Effector CD4-positive, alpha-beta T cell (primary cell): ENCODE results near the gene TTYH3.

Experiments used
- DNase-seq: peaks from one replicate; pipeline ENCODE4 v3.0.0-alpha.2; 2020

TTYH3 gene

DNA sequence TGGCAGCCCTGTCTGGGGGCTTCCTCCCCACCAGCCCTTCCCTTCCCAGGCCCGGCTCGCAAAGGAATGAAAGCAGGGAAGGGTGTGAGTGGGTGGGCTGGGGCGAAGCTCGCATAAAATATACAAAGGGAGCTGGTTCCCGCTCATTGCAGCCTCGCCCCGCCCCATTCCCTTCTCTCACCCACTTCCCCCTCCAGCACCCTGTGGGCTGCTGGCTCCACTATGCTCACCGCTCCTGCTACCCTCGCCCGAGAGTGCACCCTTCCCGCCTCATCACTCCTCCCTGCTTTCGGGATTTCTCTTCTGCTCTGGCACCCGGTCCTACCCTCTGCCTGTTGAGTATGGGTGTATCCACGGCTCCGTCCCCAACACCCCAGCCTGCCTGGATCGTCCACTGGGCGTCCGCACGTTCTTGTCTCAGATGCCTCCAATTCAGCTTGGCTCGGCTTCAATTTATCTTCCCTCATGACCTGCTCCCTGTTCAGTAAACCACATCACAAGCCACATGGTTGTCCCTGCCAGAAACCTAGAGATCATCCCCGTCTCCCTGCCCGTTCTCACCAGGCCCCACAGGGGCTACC lies 14.4 kb upstream of the TTYH3 start:
- DNase-seq, result no peak

GRCh38 chr7:2619116-2619515 lies 12.7 kb upstream of the TTYH3 start:
- DNase-seq, result no peak

DNA sequence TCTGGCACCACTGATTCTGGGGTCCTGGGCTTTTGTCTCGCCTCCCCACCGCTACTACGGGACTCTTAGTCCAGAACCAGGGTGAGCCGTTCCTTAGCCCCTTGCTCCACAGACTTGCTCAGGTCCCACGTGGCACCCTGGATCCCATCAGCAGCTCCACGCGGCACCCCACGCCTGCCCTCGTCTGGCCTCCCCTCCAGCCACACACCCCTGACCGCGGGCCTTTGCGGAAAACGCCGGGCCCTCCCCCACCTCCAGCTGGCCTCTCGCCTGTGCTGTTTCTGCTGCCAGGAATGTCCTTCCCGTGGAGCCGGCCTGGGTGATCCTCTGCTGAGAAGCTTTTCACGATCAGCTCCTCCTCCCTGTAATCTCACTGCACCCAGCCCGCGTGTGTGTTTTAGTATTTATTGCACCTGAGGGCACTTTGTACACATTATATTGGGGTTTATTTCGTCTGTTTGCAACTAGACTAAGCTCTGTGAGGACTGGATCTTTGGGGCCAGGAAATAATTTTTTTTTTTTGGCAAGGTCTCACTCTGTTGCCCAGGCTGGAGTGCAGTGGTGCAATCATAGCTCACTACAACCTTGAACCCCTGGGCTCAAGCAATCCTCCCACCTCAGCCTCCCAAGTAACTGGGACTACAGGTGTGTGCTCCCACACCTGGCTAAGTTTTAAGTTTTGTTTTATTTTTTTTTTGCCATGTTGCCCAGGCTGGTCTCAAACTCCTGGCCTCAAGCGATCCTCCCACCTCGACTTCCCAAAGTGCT lies 10.5 kb upstream of the TTYH3 start:
- no peak for DNase-seq

DNA sequence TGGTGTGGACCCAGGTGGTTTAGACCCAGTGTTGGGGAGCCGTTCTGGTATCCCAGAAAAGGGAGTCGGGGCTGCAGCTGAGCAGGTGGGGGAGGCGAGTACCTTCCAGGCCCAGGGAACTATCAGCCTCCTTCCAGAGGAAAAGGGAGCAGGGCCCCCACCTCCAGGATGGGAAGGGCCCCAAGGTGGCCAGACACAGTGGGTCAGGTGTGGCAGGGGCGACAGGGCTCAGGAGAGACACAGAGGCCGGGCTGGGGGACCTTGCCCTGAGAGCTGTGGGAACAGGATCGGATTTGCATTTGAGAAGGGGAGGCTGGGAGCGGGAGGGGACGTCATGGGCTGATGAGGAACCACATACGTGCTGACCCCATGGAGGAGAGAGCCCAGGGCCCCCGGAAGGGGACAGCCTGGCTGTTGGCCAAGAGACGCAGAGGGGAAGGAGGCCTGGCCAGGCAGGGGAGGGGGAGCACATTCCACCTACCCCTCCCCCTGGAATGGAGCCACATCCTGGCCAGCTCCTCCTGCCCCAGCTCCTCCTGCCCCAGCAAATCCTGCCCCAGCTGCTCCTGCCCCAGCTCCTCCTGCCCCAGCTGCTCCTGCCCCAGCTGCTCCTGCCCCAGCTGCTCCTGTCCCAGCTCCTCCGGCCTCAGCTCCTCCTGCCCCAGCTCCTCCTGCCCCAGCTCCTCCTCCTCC lies 9.7 kb upstream of the TTYH3 start:
- DNase-seq, result no peak

- no peak for DNase-seq
These were observed 8.7 kb upstream of the TTYH3 start for GRCh38 chr7:2622869-2623697.

- DNase-seq, result no peak
These were observed 8.1 kb upstream of the TTYH3 start for GRCh38 chr7:2623698-2624014.

DNA sequence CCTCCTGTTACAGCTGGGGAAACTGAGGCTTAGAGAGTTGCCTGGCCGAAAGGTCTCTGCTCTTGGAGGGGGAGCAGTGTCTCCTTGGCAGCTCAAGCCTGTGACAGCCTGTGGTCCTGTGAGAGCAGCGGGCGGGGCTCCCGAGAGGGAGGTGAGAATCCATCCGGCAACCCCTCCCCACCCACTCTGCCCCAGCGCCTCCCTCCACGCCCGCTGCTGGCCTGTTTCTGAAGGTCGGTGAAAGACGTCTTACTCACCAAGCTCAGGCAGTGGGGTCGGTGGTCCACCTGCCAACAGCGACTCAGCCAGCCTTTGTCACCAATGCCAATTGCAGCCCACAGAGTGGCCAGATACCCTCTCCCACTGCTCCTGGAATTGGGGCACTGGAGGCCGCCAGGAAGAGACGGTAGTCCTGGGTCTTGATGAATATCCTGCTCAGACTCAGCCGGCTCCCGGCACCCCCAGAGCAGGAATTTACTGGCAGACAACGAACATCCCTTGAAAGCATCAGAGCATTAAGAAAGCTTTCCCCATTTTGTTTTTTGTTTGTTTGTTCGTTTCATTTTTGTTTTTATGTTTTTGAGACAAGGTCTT lies 7.4 kb upstream of the TTYH3 start:
- DNase-seq, result no peak

DNA sequence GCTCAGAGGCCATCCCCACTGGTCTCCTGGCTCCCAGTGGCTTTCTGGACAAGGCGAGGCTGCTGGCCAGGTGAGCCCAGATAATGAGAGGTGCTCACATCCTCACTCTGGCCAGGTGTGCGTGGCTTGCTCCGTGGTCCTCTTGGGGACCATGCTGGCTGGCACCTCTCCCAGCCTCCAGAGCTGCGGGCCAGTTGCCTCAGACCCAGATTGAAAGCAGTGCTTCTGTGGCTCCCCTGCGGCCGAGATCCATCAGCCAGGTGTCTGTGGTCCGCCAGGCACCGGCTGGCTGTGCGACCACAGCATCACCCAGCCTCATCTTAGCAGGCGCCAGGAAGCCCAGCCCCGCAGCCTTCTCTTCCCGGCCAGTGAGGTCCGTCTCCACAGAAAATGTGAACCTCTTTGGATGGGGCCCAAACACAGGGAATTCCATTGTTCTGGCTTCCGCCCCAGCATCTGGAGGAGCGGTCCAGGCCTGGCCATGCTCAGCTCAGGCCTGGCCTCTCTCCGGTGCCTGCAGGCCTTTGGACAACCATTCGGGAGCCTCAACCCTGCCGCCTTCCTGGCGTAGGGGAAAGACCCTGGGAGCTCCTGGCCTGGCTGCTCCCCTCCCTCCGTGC lies 5.2 kb upstream of the TTYH3 start:
- no peak for DNase-seq

GRCh38 chr7:2627258-2628129 lies 4.3 kb upstream of the TTYH3 start:
- no peak for DNase-seq

GRCh38 chr7:2628130-2628482 lies 3.7 kb upstream of the TTYH3 start:
- no peak for DNase-seq

DNA sequence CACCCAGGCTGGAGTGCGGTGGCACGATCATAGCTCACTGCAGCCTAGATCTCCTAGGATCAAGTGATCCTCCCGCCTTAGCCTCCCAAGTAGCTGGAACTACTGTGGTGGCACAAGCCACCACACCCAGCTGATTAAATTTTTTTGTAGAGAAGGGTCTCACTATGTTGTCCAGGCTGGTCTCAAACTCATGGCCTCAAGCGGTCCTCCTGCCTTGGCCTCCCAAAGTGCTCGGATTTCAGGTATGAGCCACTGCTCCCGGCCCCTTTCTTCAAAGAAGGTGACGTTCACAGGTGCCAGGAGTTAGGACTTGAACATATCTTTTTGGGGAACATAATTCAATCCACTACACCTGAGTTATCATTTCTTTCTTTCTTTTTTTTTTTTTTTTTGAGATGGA lies 2.9 kb upstream of the TTYH3 start:
- no peak for DNase-seq

DNA sequence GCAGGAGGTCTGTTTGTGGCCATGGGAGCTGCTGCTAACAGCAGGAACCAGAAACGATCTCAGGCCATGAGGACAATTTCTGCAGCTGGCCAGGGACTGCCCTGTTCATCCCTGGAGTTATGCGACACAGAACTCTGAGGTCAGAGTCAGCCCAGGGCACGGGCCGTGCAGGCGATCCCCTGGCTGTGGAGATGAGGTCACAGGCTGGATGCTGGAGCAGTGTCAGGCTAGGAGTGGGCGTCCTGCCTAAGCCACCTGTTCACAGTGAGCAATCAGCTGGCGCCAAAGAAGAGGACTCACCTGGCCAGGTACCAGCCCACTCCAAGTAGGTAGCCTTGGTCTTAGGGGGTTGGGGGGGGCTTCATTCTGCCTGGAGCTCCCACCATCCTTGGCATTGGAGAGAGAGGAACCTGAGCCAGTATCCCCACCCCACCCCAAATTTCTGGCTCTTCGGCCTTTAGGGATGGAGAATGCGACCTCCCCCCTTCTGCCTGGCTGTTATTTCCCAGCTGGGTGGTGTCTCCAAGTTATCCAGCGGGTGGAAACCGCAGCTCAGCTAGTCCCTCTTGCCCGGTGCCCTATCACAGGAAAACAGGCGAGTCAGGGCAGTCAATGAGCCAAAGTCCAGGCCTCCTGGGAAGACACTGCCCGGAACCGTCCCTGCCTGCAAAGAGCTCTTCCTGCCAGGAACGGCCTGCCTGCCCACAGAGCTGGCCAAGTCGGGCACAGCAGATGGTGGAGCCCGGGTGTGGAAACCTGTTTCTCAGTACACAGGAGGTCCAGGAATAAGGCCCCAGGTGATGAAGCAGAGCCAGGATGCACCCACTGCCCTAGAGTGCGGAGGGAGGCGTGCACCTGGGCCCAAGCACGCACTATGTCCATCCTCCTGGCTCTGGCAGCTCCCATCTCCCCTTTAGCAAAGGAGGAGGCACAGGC lies 1.8 kb upstream of the TTYH3 start:
- no peak for DNase-seq

- peak; percentile 19 for DNase-seq
These were observed 1.1 kb downstream of the TTYH3 start for GRCh38 chr7:2632733-2633537.

DNA sequence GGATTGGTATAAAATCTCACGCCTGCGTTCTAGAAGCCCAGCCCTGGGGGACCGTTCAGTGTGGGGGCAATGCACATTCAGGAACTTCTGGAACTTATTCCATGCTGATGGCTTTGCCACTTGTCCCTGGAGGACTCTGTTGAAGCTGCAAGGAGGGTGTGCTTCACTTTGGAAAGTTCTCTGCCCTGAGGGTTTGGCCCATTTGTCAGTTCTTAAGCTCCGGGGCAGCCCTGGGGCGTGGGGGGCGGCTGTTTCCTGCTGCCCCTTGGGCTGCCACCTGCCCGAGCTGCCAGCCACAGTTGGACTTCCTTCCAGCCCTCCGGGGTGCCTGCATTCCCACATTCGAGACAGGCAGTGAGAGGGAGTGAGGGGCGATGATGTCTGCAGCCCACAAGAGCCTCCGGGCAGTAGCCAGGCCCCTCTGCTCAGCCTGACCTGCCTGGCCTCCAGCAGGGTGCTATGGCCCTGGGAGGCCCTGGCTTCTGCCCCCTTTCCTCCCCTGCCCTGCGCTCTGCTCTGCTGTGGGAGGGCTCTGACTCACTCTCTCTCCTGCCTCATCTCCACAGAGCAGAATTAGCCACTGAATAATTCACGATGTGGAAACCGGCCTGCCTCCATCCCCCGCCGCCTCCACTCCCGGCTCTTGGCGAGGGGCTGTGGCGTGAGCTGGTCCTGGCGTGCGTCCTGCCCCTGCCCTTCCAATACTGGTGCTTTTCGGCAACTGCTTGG lies 1.9 kb downstream of the TTYH3 start:
- no peak for DNase-seq

DNA sequence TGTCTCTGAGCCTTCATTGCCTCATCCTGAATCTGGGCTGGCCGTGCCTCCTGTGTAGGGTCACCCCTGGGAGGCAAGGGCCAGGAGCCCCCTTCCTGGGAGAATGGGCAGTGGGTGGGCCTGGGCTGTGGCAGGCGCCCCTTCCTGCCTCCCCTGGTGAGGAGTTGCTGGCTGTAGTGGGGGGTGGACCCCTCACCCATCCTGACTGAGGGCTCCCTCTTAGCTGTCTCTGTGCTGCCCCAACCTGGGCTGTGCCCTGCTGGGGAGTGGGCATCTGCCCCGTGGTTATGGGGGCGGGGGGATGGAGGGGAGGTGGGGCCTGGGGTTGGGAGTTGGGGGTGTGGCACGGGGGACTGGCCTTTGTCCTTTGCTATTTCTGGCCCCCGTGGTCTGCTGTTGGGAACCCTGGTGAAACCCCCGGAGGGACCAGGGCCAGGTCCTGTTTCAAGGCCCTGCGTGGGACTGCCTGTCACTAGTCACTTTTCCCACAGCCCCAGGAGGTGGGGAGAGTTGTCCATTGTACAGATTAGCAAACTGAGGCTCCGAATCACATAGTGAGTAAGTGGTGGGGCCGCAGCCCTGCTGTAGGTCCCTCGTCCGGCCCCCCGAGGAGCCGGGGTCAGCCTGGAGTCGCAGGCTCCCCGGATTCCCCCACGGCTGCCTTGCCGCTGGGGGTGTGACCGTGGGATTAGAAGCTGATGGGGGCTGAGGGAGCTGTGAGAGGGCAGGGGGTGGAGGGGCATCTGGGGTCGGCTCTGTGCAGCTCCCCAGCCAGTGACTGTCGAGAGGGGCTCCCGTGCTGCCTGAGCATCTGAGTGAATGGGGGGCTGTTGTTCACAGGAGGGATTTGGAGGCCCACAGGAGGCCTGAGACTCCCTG lies 2.7 kb downstream of the TTYH3 start:
- no peak for DNase-seq

DNA sequence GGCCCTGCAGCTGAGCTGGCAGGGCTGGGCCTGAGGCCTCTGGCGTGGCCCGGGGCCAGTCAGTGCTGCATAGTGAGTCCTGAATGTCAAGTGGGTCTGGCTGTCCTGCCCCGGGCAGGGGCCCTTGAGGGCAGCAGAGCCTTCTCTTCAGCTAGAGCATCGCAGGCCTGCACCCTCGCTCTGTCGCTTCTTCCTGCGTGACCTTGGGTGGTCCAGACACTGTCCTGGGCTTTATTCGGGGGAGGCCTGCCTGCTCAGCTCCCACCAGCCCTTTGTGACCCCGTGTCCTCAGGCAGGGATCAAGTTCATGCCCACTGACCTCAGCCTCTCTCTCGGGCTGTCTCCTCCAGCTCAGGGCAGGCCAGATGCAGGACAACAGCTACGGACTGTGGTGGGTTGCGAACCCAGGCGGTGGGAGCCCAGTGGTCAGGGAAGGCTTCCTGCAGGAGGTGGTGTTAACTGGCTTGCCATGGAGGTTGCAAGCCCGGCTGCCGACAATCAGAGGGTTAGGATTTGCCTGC lies 3.4 kb downstream of the TTYH3 start:
- no peak for DNase-seq
